K562 treated with DMSO at 1 percent for 4 hours (cell line): ENCODE measurements around the gene PP2D1. TPM values are rescaled to one million over a fixed set of nuclear protein-coding genes. Genes with fewer than 3 reads are reported as not detected.

Experiments
- total RNA-seq: library from RNA; unstranded; fragments of 300-600 nt; gene quantifications from 2 replicates; pipeline ENCODE4 v1.2.3, GENCODE V29; 2022; ENCODE audit not compliant: insufficient read depth

The PP2D1 gene, protein sequence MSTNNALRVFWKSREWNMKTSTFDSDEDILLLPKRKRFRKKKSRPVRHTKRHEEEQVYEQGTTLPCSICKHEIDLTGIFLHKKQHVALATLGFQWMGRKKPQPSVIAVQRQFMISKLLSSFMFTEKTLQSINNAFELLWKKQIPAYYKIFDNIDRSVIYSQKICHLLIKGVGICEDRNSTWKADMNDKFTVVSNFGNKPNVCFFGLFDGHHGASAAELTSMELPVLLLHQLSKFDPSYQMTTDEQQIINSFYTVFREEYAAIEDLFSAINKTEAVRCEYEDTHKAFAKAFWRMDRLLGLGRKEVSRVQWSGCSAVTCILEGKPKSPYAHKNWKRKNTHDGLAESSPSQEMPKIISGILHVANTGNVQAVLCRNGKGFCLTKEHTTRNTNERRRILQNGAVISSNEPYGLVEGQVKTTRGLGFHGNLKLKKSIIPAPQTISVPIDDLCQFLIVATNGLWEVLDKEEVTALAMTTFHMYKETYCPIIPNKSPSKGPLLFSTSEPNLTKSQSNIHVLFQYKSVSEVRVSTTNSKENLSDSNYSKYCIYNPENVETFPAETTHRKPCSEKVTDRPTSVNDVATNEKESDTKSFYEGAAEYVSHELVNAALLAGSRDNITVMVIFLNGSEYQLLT
- not detected in 2 replicates for total RNA-seq

DNA sequence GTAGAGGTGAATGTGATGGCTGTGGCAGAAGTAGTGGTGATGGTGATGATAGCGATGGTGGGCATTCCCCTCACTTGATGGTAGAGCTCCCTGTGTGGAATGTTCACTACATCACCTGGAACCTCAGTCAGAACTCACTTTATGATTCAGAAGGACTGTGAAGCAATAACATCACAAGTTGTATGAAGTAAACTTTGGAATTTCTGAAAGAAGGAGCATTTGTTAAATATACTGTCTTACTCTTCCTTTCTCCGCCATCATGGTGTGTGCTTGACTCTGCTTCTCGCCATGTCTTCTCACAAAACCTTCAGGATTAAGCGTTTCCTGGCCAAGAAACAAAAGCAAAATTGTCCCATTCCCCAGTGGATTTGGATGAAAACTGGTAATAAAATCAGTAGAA lies at the start of gene PP2D1:
Gene PP2D1, minus strand, starts transcription at position 101 of the 400 bp plus-strand sequence. CDS start 192 bp downstream, outside the sequence.

DNA sequence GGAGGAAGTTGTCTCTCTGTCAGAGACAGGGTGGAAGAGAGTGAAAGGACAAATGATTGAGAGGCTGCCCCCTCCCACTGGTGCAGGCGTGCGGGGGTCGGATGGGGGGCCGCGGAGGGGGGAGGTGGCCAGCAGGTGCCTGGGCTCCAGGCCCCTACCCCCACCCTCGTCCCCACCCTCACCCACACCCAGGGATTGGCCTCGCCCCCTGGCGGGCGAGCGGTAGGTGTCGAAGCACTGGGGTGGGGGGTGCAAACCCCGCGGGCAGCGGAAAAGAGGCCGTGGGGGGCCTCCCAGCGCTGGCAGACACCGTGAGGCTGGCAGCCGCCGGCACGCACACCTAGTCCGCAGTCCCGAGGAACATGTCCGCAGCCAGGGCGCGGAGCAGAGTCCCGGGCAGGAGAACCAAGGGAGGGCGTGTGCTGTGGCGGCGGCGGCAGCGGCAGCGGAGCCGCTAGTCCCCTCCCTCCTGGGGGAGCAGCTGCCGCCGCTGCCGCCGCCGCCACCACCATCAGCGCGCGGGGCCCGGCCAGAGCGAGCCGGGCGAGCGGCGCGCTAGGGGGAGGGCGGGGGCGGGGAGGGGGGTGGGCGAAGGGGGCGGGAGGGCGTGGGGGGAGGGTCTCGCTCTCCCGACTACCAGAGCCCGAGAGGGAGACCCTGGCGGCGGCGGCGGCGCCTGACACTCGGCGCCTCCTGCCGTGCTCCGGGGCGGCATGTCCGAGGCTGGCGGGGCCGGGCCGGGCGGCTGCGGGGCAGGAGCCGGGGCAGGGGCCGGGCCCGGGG lies 27.9 kb upstream of the PP2D1 start, which contains the start of gene KAT2B:
Gene KAT2B, plus strand, starts transcription at position 682 of the 783 bp plus-strand sequence. Its CDS starts 32 bp downstream, at position 714.

DNA sequence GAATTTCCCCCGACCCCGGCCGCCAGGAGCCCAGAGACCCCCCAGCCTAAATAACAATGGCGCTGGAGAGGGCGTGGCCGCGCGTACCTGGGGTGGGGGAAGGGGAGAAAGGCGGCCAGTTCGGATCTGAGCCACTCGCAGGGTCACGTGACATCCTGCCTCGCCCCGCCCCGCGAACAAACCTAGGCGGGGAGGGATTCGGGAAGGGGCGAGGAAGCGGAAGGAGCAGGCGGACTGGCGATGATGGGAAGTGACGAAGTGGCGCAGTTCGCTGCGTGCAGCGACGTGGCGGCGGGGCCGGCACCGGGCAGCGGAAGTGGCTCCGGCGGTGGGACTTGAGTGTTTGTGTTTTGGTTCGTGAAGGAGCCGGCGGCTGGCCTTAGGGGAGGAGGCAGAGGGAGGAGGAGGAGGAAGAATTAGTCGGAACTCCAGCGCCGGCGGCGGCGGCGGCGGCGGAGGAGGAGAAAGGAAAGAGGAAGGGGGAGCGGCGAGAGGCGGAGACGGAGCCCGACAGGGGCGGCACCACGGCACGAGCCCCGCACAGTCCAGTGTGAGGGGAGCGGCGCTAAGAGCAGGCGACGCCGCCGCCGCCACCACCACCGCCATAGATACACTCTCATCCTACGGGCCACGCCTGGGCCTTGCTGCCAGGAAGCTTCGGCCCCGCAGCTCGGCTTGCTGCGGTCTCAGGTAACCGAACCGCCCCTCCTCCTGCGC lies 65.1 kb downstream of the PP2D1 start, which contains the start of gene RAB5A:
Gene RAB5A, plus strand, starts transcription at position 266 of the 717 bp plus-strand sequence. CDS start 3,802 bp downstream, outside the sequence.

Other genes starting within 250 kb of the PP2D1 start
- gene EFHB, start 78.0 kb downstream of the PP2D1 start, total RNA-seq: 2.5 and 2.8 TPM in 2 replicates
- gene RAB5A, start 65.2 kb downstream of the PP2D1 start, total RNA-seq: 24.6 and 29.1 TPM in 2 replicates
- 7.8 and 12.0 TPM in 2 replicates for gene KAT2B, start 28.2 kb upstream of the PP2D1 start, total RNA-seq
- 12.1 and 16.7 TPM in 2 replicates for gene SGO1, start 173.9 kb upstream of the PP2D1 start, total RNA-seq